ENCODE results near the gene NEDD4L. TPM values are rescaled to one million over a fixed set of nuclear protein-coding genes. Genes with fewer than 3 reads are reported as not detected.
A peak's percentile ranks its signal among the peaks of the same experiment; 100 is the strongest.

Gene NEDD4L
- total and polyA plus RNA-seq, 8 donors = 88.0 to 159 (median 95.2) TPM

GRCh38 chr18:58309610-58310239, 265.7 kb downstream of the NEDD4L start:
- Histone ChIP-seq H3K4me3 (no peak overlapping the region), H3K27me3 (no peaks in the 10 kb centered on the region), H3K4me1 (peaks cover 24 to 27% of the 10 kb centered on the region in 2 donors), H3K27ac (peak overlapping the region; percentile 42 to 59), H3K36me3 (no peaks in the 10 kb centered on the region), H3K9me3 (peaks cover 0 to 16% of the 10 kb centered on the region in 2 donors)
- no peak for TF ChIP-seq CTCF (IDR thresholded peaks at IDR 0.05)
- DNase-seq (no peak), ATAC-seq (peak; percentile 33)
- intact Hi-C loops (cut with DNase I) = no loop called here

GRCh38 chr18:58310517-58310916, 266.5 kb downstream of the NEDD4L start:
- peaks cover 0 to 11% of the 10 kb centered on the region in 2 donors for H3K9me3 ChIP-seq
- peaks cover 31 to 35% of the 10 kb centered on the region in 2 donors for H3K4me1 ChIP-seq
- intact Hi-C loops (cut with DNase I) = no loop called here
- no peak overlapping the region for H3K4me3 ChIP-seq
- H3K27ac ChIP-seq = peak overlapping the region; percentile 42 to 59
- ATAC-seq (peak; percentile 81), DNase-seq (peak; percentile 46 to 88 (median 86))
- no peaks in the 10 kb centered on the region for H3K36me3 ChIP-seq
- no peaks in the 10 kb centered on the region for H3K27me3 ChIP-seq
- TF ChIP-seq CTCF (IDR thresholded peaks at IDR 0.05) = no peak

- TF ChIP-seq CTCF (IDR thresholded peaks at IDR 0.05) = no peak
- no peak overlapping the region for H3K4me3 ChIP-seq
- no peaks in the 10 kb centered on the region for H3K36me3 ChIP-seq
- ATAC-seq (no peak), DNase-seq (no peak)
- peak overlapping the region; percentile 42 to 53 for H3K27ac ChIP-seq
- no peaks in the 10 kb centered on the region for H3K27me3 ChIP-seq
- peaks cover 37 to 40% of the 10 kb centered on the region in 2 donors for H3K4me1 ChIP-seq
- H3K9me3 ChIP-seq = peaks cover 0 to 2% of the 10 kb centered on the region in 2 donors
- intact Hi-C loops (cut with DNase I) = no loop called here
Measured at GRCh38 chr18:58311390-58311789, 267.4 kb downstream of the NEDD4L start.

- Histone ChIP-seq H3K36me3 (no peaks in the 10 kb centered on the region), H3K27ac (peak overlapping the region; percentile 47 to 75), H3K4me3 (no peak overlapping the region), H3K27me3 (no peaks in the 10 kb centered on the region), H3K9me3 (no peaks in the 10 kb centered on the region), H3K4me1 (peaks cover 37 to 51% of the 10 kb centered on the region in 2 donors)
- intact Hi-C loops (cut with DNase I) = no loop called here
- DNase-seq (peak in 1 of 4 donors; percentile 47), ATAC-seq (no peak)
- no peak for TF ChIP-seq CTCF (IDR thresholded peaks at IDR 0.05)
Measured at GRCh38 chr18:58313491-58314032, 269.5 kb downstream of the NEDD4L start.

GRCh38 chr18:58314284-58314683, 270.3 kb downstream of the NEDD4L start:
- no peaks in the 10 kb centered on the region for H3K27me3 ChIP-seq
- ATAC-seq = peak; percentile 64
- H3K27ac ChIP-seq = peak overlapping the region; percentile 47 to 75
- intact Hi-C loops (cut with DNase I) = no loop called here
- no peaks in the 10 kb centered on the region for H3K9me3 ChIP-seq
- no peak for TF ChIP-seq CTCF (IDR thresholded peaks at IDR 0.05)
- DNase-seq = peak in 2 of 4 donors; percentile 71 to 81
- H3K4me1 ChIP-seq = peaks cover 35 to 48% of the 10 kb centered on the region in 2 donors
- H3K36me3 ChIP-seq = no peaks in the 10 kb centered on the region
- H3K4me3 ChIP-seq = no peak overlapping the region

All from left lung (tissue), 10 donors.